ENCODE results near the gene CD300A. TPM values are rescaled to one million over a fixed set of nuclear protein-coding genes. Genes with fewer than 3 reads are reported as not detected.
A peak's percentile ranks its signal among the peaks of the same experiment; 100 is the strongest.

Gene CD300A
- total and polyA plus RNA-seq, 2 donors (not counting 1 experiment from before 2014, with no cell fraction given): 2.4 to 5.7 TPM

GRCh38 chr17:74453665-74454196 lies 12.7 kb upstream of the CD300A start:
- ATAC-seq (ENCODE audit: low read depth) (peak; percentile 95), DNase-seq (peak; percentile 70)
- H3K4me3 Mint-ChIP-seq: peak overlapping the region; percentile 41
- Histone ChIP-seq H3K9me3 (ENCODE audit: control extremely low read depth in 1 of 3, control insufficient read depth in 2 of 3, insufficient read depth in 1 of 3, low read length in 2 of 3) (peaks cover 0 to 8% (median 0%) of the 10 kb centered on the region in 3 donors), H3K4me1 (ENCODE audit: control insufficient read depth in 2 of 2, insufficient read depth in 2 of 2, low read length in 2 of 2) (peaks cover 11 to 18% of the 10 kb centered on the region in 2 donors), H3K27me3 (replicated peaks in 1 of 4; ENCODE audit: control extremely low read depth in 1 of 4, control insufficient read depth in 3 of 4, insufficient read depth in 4 of 4, low read length in 3 of 4) (peaks cover 0 to 36% (median 9%) of the 10 kb centered on the region in 4 experiments), H3K4me2 (replicated peaks; ENCODE audit: low read depth, low read length, poor library complexity, severe bottlenecking) (peak overlapping the region; percentile 94), H3K36me3 (replicated peaks in 1 of 2; ENCODE audit: control extremely low read depth in 1 of 2, control insufficient read depth in 1 of 2, extremely low read depth in 1 of 2, insufficient read depth in 2 of 2, low read length in 1 of 2) (no peaks in the 10 kb centered on the region), H4K20me1 (ENCODE audit: control insufficient read depth, insufficient read depth, low read length, poor library complexity, severe bottlenecking) (no peaks in the 10 kb centered on the region), H2AFZ (ENCODE audit: insufficient read depth, low read depth, low read length, poor library complexity, severe bottlenecking) (peak overlapping the region; percentile 71), H3K9ac (ENCODE audit: low read length) (peak overlapping the region; percentile 60), H3K79me2 (ENCODE audit: control insufficient read depth, insufficient read depth, low read length) (no peaks in the 10 kb centered on the region), H3K4me3 (ENCODE audit: control extremely low read depth in 1 of 5, extremely low read depth in 1 of 5, insufficient read depth in 1 of 5, low read depth in 2 of 5, low read length in 4 of 5) (peak overlapping the region in 3 of 5 experiments; percentile 42 to 60 (median 49)), H3K27ac (ENCODE audit: low read length in 2 of 2) (no peak overlapping the region)
- ChIA-PET POLR2A (interaction anchor here (0.6 kb wide), 1 partner anchor 74 kb away, joined by 3 read pairs; no protein-coding TSS in a partner anchor), CTCF (interaction anchor here (1.1 to 7.2 kb wide), 6 partner anchors 10 to 204 kb away, joined by 4 to 95 read pairs (median 12); partner anchors contain the start of gene GPR142)
- no peaks in the 10 kb centered on the region for H3K9me3 Mint-ChIP-seq (ENCODE audit: insufficient read depth)
- 9% methylated on average over 27 of the region's 43 CpGs for WGBS (ENCODE audit: insufficient coverage)
- TF ChIP-seq EZH2 (IDR thresholded peaks at IDR 0.05; ENCODE audit: borderline replicate concordance, insufficient read depth, low read depth, low read length, poor library complexity, severe bottlenecking) (no peak), CTCF (IDR thresholded peaks at IDR 0.05) (no peak)
- peaks cover 31% of the 10 kb centered on the region for H3K27me3 Mint-ChIP-seq
- no peak overlapping the region for H3K27ac Mint-ChIP-seq
- H3K4me1 Mint-ChIP-seq: peaks cover 7% of the 10 kb centered on the region
- intact Hi-C loops (cut with micrococcal nuclease): loop anchor here (2.0 kb wide), 1 partner anchor 79 kb away; no protein-coding TSS in a partner anchor

Measured in B cell (primary cell).